ENCODE data around the gene FCER1A. TPM values are rescaled to one million over a fixed set of nuclear protein-coding genes. Genes with fewer than 3 reads are reported as not detected.

Gene FCER1A
- total RNA-seq, 3 donors from 2014 or later: 0.66 to 5.1 (median 2.0) TPM

DNA sequence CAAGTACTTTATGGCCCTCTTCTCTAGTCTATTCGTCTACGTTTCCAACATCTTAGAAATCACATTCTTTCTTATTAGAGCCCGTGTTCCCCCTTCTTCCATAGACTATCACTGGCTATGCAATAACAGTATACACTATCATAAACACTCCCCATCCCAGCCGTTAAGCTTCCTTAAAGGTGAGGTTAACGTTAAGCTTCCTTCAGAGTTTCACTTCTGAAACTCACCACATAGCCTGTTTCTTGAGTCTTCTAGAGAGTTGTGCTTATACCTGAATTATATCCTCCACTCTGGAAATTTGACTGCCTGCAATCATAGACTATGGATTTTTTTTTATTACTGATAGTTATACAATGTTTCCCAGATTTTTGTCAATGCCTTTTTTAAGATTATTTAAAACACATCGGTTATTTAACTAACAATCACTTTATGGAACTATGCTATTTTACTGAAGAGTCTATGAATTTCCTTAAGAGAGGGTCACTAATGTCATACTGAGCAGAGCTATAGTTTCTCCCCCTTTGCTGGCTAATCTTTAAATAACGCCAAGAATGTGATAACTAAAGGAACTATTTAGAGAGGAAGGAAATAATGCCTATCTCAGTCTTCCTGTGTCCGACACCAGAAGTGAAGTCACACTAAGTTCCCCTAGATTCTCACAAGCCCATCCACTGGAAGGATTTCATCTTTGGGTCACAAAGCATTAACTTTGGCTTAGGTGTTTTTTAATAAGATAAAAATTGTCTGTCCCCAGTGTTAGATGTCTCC is 16.8 kb downstream of the FCER1A start:
- Histone ChIP-seq H3K27ac (no peak overlapping the region), H3K36me3 (no peaks in the 10 kb centered on the region), H3K4me1 (no peaks in the 10 kb centered on the region), H3K9me3 (no peaks in the 10 kb centered on the region), H3K4me3 (no peak overlapping the region), H3K27me3 (no peaks in the 10 kb centered on the region)
- no peak for DNase-seq (ENCODE audit: low spot score in 2 of 2)
- intact Hi-C loops (cut with DNase I; ENCODE audit: low total_unique reads): no loop called here
- TF ChIP-seq, protein P1, sequence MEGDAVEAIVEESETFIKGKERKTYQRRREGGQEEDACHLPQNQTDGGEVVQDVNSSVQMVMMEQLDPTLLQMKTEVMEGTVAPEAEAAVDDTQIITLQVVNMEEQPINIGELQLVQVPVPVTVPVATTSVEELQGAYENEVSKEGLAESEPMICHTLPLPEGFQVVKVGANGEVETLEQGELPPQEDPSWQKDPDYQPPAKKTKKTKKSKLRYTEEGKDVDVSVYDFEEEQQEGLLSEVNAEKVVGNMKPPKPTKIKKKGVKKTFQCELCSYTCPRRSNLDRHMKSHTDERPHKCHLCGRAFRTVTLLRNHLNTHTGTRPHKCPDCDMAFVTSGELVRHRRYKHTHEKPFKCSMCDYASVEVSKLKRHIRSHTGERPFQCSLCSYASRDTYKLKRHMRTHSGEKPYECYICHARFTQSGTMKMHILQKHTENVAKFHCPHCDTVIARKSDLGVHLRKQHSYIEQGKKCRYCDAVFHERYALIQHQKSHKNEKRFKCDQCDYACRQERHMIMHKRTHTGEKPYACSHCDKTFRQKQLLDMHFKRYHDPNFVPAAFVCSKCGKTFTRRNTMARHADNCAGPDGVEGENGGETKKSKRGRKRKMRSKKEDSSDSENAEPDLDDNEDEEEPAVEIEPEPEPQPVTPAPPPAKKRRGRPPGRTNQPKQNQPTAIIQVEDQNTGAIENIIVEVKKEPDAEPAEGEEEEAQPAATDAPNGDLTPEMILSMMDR (IDR thresholded peaks at IDR 0.05): no peak
- TF ChIP-seq POLR2AphosphoS5 (IDR thresholded peaks at IDR 0.05) (no peak), POLR2A (IDR thresholded peaks at IDR 0.05) (no peak)

GRCh38 chr1:159334797-159335196 is 32.7 kb downstream of the FCER1A start:
- no peak for DNase-seq (ENCODE audit: low spot score in 2 of 2)
- no peak for TF ChIP-seq POLR2AphosphoS5 (IDR thresholded peaks at IDR 0.05)
- TF ChIP-seq, protein P1 (IDR thresholded peaks at IDR 0.05): no peak
- no peak for TF ChIP-seq POLR2A (IDR thresholded peaks at IDR 0.05)
- intact Hi-C loops (cut with DNase I; ENCODE audit: low total_unique reads): no loop called here
- Histone ChIP-seq H3K4me1 (no peaks in the 10 kb centered on the region), H3K27me3 (no peaks in the 10 kb centered on the region), H3K36me3 (no peaks in the 10 kb centered on the region), H3K4me3 (no peak overlapping the region), H3K27ac (no peak overlapping the region), H3K9me3 (no peaks in the 10 kb centered on the region)

DNA sequence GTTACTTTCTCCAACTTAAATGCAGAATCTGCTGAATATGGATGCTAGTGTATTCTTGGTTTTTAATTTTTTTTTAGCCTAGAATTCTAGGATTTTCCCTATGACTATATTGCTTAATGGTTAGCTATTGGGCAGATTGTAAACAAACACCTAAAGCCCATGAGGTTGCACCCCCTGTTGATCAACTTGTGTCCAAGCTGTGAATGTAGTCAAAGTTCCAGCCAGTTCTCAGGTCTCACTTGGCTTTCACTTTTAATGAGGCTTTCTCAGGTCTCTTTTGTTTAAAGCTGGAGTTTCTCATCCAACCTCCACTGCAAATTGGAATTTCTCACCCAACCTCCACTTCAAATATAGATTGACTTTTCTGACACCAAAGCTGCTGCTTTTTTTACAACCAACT is 35.9 kb downstream of the FCER1A start:
- DNase-seq (ENCODE audit: low spot score in 2 of 2): no peak
- intact Hi-C loops (cut with DNase I; ENCODE audit: low total_unique reads): no loop called here
- no peak overlapping the region for H3K4me3 ChIP-seq
- H3K36me3 ChIP-seq: no peaks in the 10 kb centered on the region
- H3K9me3 ChIP-seq: no peaks in the 10 kb centered on the region
- H3K4me1 ChIP-seq: no peaks in the 10 kb centered on the region
- no peak overlapping the region for H3K27ac ChIP-seq
- no peaks in the 10 kb centered on the region for H3K27me3 ChIP-seq
- TF ChIP-seq POLR2AphosphoS5 (IDR thresholded peaks at IDR 0.05) (no peak), POLR2A (IDR thresholded peaks at IDR 0.05) (no peak)
- TF ChIP-seq, protein P1 (IDR thresholded peaks at IDR 0.05): no peak

DNA sequence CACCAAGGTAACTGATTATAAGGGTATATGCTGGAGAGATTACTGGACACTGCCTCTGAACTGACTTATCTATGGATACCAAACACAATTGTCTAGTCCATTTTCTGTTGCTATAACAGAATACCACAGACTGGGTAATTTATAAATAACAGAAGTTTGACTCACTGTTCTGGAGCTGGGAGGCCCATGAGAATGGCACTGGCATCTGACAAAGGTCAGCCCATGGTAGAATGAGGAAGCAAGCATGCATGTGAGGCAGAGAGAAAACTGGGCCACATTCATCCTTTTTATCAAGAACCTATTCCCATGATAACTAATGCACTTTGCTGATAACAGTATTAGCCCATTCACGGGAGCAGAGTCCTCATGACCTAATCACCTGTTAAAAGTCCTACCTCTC is 37.4 kb downstream of the FCER1A start:
- TF ChIP-seq POLR2AphosphoS5 (IDR thresholded peaks at IDR 0.05): no peak
- TF ChIP-seq POLR2A (IDR thresholded peaks at IDR 0.05): no peak
- TF ChIP-seq, protein P1 (IDR thresholded peaks at IDR 0.05): no peak
- no peak for DNase-seq (ENCODE audit: low spot score in 2 of 2)
- H3K27me3 ChIP-seq: no peaks in the 10 kb centered on the region
- no peaks in the 10 kb centered on the region for H3K9me3 ChIP-seq
- H3K27ac ChIP-seq: no peak overlapping the region
- H3K36me3 ChIP-seq: no peaks in the 10 kb centered on the region
- no peaks in the 10 kb centered on the region for H3K4me1 ChIP-seq
- intact Hi-C loops (cut with DNase I; ENCODE audit: low total_unique reads): no loop called here
- H3K4me3 ChIP-seq: no peak overlapping the region

GRCh38 chr1:159341736-159342135 is 39.6 kb downstream of the FCER1A start:
- no peaks in the 10 kb centered on the region for H3K9me3 ChIP-seq
- intact Hi-C loops (cut with DNase I; ENCODE audit: low total_unique reads): no loop called here
- H3K4me1 ChIP-seq: no peaks in the 10 kb centered on the region
- no peak for TF ChIP-seq POLR2A (IDR thresholded peaks at IDR 0.05)
- TF ChIP-seq POLR2AphosphoS5 (IDR thresholded peaks at IDR 0.05): no peak
- TF ChIP-seq, protein P1 (IDR thresholded peaks at IDR 0.05): no peak
- H3K27ac ChIP-seq: no peak overlapping the region
- no peak for DNase-seq (ENCODE audit: low spot score in 2 of 2)
- H3K36me3 ChIP-seq: no peaks in the 10 kb centered on the region
- H3K27me3 ChIP-seq: no peaks in the 10 kb centered on the region
- H3K4me3 ChIP-seq: no peak overlapping the region
